Keratinocyte (primary cell): Measurements from ENCODE around the gene CLEC2D.

Source experiments
- EZH2 ChIP-seq: IDR thresholded peaks from one replicate; pipeline ENCODE4 v1.6.1; 2012; ENCODE audit warnings: inconsistent platforms, mild to moderate bottlenecking, low read length, moderate library complexity
- TF ChIP-seq, protein P1 (sequence below), 3 experiments: IDR thresholded peaks in 1 of 3; conservative IDR thresholded peaks in 1 of 3; optimal IDR thresholded peaks in 1 of 3; 2 replicates in 2 of 3; 3 replicates in 1 of 3; pipeline versions ENCODE3 to v1.5.1; 2011; ENCODE audit warnings: low read length in 3 of 3, mild to moderate bottlenecking in 3 of 3, moderate library complexity in 2 of 3, control low read depth in 1 of 3, inconsistent platforms in 1 of 3; ENCODE audit not compliant: insufficient read depth in 2 of 3; ENCODE audit errors: extremely low read depth in 1 of 3

DNA sequence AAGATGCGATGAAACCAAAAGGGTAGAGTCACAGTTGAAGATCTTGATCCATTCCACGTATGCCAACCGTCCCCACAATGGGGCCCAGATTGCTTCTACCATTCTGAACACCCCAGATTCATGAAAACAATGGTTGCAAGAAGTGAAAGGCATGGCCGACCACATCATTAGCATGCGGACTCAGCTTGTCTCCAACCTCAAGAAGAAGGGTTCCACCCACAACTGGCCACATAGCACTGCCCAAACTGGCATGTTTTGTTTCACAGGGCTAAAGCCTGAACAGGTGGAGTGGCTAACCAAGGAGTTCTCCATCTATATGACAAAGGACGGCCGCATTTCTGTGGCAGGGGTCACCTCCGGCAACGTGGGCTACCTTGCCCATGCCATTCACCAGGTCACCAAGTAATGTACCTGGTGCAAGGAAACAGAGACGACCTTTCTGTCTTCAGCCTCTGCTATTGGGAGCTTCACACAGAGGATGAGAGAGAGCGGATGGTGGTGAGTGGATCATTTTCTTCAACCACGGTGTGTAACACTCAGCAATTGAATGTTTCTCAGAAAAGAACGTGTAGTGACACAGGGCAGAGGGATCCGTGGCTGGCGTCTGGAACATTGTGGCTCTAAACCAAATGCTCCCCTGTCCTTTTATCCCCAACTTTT lies 26.8 kb upstream of the CLEC2D start:
- TF ChIP-seq, protein P1, sequence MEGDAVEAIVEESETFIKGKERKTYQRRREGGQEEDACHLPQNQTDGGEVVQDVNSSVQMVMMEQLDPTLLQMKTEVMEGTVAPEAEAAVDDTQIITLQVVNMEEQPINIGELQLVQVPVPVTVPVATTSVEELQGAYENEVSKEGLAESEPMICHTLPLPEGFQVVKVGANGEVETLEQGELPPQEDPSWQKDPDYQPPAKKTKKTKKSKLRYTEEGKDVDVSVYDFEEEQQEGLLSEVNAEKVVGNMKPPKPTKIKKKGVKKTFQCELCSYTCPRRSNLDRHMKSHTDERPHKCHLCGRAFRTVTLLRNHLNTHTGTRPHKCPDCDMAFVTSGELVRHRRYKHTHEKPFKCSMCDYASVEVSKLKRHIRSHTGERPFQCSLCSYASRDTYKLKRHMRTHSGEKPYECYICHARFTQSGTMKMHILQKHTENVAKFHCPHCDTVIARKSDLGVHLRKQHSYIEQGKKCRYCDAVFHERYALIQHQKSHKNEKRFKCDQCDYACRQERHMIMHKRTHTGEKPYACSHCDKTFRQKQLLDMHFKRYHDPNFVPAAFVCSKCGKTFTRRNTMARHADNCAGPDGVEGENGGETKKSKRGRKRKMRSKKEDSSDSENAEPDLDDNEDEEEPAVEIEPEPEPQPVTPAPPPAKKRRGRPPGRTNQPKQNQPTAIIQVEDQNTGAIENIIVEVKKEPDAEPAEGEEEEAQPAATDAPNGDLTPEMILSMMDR (optimal IDR thresholded peaks at IDR 0.05 in 1 of 3, IDR thresholded peaks at IDR 0.05 in 1 of 3, conservative IDR thresholded peaks at IDR 0.05 in 1 of 3; ENCODE audit: extremely low read depth in 1 of 3, insufficient read depth in 2 of 3, low read length in 3 of 3) = no peak
- TF ChIP-seq EZH2 = no peak
